ENCODE results near the gene MAF.

The MAF gene

DNA sequence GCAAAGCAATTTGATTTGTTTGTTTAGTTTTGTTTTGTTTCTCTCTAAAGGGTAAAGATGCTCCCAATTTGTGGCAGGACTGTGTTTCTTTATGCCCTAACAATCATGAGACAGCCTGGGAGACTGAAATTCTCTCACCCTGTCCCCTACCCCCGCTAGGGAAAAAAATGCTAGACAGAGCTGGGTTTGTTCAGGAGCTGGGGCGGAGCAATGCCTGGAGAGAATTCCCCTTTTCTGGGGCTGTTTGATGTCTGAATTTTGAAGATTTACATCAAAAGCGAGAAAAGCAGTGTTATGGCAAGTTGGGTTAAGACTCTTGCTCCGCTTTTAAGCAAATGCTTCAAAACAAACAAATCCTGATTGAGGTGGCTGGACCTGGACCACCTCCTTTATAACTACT lies 8.4 kb downstream of the MAF start:
- DNase-seq (ENCODE audit: low spot score) = no peak
- in situ Hi-C loops (cut with MboI; ENCODE audit: low sequenced_read_pairs, unreplicated experiment) = no loop called here
- TF ChIP-seq, protein P1, sequence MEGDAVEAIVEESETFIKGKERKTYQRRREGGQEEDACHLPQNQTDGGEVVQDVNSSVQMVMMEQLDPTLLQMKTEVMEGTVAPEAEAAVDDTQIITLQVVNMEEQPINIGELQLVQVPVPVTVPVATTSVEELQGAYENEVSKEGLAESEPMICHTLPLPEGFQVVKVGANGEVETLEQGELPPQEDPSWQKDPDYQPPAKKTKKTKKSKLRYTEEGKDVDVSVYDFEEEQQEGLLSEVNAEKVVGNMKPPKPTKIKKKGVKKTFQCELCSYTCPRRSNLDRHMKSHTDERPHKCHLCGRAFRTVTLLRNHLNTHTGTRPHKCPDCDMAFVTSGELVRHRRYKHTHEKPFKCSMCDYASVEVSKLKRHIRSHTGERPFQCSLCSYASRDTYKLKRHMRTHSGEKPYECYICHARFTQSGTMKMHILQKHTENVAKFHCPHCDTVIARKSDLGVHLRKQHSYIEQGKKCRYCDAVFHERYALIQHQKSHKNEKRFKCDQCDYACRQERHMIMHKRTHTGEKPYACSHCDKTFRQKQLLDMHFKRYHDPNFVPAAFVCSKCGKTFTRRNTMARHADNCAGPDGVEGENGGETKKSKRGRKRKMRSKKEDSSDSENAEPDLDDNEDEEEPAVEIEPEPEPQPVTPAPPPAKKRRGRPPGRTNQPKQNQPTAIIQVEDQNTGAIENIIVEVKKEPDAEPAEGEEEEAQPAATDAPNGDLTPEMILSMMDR (IDR thresholded peaks at IDR 0.05; ENCODE audit: borderline replicate concordance, control extremely low read depth, extremely low read depth, insufficient read depth, missing control alignments) = no peak

GRCh38 chr16:79589601-79590102 lies 10.9 kb downstream of the MAF start:
- peak; percentile 25 for DNase-seq (ENCODE audit: low spot score)
- TF ChIP-seq, protein P1 (IDR thresholded peaks at IDR 0.05; ENCODE audit: borderline replicate concordance, control extremely low read depth, extremely low read depth, insufficient read depth, missing control alignments) = no peak
- in situ Hi-C loops (cut with MboI; ENCODE audit: low sequenced_read_pairs, unreplicated experiment) = no loop called here

- no peak for DNase-seq (ENCODE audit: low spot score)
- TF ChIP-seq, protein P1 (IDR thresholded peaks at IDR 0.05; ENCODE audit: borderline replicate concordance, control extremely low read depth, extremely low read depth, insufficient read depth, missing control alignments) = no peak
- in situ Hi-C loops (cut with MboI; ENCODE audit: low sequenced_read_pairs, unreplicated experiment) = no loop called here
Observed at GRCh38 chr16:79587897-79588296, 12.6 kb downstream of the MAF start.

GRCh38 chr16:79587296-79587695 lies 13.2 kb downstream of the MAF start:
- TF ChIP-seq, protein P1 (IDR thresholded peaks at IDR 0.05; ENCODE audit: borderline replicate concordance, control extremely low read depth, extremely low read depth, insufficient read depth, missing control alignments) = no peak
- in situ Hi-C loops (cut with MboI; ENCODE audit: low sequenced_read_pairs, unreplicated experiment) = no loop called here
- DNase-seq (ENCODE audit: low spot score) = no peak

- TF ChIP-seq, protein P1 (IDR thresholded peaks at IDR 0.05; ENCODE audit: borderline replicate concordance, control extremely low read depth, extremely low read depth, insufficient read depth, missing control alignments) = no peak
- in situ Hi-C loops (cut with MboI; ENCODE audit: low sequenced_read_pairs, unreplicated experiment) = no loop called here
- no peak for DNase-seq (ENCODE audit: low spot score)
Observed at GRCh38 chr16:79582789-79583188, 17.7 kb downstream of the MAF start.

- TF ChIP-seq, protein P1 (IDR thresholded peaks at IDR 0.05; ENCODE audit: borderline replicate concordance, control extremely low read depth, extremely low read depth, insufficient read depth, missing control alignments) = no peak
- in situ Hi-C loops (cut with MboI; ENCODE audit: low sequenced_read_pairs, unreplicated experiment) = no loop called here
- no peak for DNase-seq (ENCODE audit: low spot score)
Observed at GRCh38 chr16:79580453-79581191, 19.9 kb downstream of the MAF start.
